Activated CD4-positive, alpha-beta T cell treated with anti-CD3 and anti-CD28 coated beads, Interleukin-2, Interleukin-6, amounts not matched to agents 100 ng/mL and 50 ng/mL, durations not matched to agents 16 hours and 8 hours (primary cell): ENCODE results near the gene NGFR.
A peak's percentile ranks its signal among the peaks of the same experiment; 100 is the strongest.
"Not testable (repeated sequence)": the region's sequence is repeated elsewhere in the genome, so short reads cannot be mapped to it uniquely, and the experiment has no call there.

Experiments used
- DNase-seq: peaks from one replicate; pipeline ENCODE4 v3.0.0-alpha.2; 2020

Gene NGFR

DNA sequence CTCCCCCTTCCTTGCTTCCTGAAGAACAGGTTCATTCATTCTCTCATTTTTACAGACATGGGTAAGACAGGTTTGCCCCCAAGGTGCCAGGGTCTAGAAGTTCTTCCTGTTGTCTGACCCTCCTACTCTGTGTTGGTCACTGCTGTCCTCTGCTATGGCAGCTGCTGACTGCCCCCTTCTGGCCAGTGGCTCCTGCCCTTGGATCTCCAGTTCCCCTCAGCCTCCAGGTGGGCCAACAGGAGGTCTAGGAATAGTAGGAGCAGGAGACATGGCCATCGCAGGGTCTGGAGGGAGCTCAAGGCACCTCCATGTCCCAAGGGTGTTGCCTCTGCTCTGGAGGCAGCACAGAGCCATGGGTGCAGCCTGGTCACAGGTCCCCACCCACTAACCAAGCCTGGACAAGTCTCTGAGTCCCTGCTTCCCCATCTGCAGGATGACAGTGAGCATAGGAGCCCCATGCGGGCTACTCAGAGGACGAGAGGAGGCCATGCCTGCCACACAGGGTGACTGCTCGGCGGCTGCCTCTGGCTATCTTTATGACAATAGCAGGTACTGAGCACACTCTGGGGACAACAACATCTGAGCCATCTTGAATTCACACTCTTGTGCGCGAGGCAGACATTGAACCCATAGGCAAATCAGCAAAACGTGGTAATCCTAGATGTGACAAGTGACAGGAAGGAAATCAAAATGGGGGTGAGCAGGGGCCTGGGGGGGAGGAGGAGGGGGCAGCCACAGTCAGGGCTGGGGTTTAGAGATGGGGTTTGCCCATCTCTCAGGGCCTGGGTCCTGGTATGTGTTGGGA is 53.6 kb downstream of the NGFR start:
- no peak for DNase-seq

DNA sequence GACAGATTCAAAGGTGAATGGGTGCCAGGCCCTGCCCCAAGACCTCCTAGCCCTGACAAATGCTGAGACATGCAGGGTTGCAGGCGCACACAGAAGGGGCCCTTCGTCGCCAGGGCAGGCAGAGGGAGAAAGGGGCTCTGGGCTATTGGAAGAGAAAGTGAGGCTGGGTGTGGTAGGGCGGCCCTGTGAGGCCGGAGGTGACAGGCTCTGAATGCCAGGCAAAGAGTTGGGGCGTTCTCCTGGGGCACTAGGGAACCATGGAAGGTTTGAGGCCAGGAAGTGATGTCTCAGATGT is 54.2 kb downstream of the NGFR start:
- DNase-seq: no peak

DNA sequence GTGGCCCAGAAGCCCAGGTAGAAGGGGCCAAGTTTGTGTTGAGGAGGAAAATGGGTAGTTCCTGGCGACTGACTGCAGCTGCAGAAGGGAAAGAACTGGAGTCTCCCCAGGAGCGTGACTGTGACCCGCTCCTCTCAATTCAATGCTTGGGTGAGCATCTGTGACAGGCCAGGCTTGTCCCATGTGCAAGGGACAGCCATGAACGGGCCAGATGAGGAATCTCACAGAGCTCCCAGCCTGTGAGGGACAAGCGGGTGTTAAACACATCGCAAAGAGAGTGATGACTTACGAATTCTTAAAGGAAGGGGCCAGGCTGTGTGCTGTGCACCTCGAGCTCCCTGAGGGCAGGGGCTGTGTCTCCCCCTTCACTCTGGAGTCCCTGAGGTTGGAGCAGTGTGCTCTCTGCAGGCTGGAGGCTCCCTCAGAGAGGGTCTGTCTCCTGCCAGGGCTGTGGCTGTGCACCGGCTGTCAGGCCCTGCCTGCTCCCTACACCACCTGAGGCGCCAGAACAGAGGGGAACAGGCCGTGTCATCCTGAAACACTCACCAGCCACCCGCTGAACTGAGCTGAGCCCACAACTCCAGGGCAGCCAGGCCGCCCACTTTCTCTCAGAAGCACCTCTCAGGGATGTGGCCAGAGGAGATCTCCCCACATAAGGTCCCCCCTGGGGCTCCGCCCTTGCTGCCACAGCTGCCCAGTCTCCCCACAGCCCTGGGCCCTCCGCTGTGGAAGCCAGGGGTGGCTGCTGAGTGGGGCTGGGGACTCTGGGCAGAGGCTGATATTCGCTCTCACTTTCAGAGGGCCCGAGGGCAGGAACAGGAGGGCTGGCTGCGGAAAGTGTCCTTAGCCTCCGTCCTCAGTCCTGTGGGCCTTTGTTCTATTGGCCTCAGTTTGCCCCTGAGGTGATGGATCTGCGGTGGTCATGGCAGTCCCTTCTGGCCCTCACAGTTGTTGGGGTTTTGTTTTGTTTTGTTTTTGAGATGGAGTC is 54.9 kb downstream of the NGFR start:
- DNase-seq: no peak

GRCh38 chr17:49550764-49551163 is 55.7 kb downstream of the NGFR start:
- not testable (repeated sequence) for DNase-seq

DNA sequence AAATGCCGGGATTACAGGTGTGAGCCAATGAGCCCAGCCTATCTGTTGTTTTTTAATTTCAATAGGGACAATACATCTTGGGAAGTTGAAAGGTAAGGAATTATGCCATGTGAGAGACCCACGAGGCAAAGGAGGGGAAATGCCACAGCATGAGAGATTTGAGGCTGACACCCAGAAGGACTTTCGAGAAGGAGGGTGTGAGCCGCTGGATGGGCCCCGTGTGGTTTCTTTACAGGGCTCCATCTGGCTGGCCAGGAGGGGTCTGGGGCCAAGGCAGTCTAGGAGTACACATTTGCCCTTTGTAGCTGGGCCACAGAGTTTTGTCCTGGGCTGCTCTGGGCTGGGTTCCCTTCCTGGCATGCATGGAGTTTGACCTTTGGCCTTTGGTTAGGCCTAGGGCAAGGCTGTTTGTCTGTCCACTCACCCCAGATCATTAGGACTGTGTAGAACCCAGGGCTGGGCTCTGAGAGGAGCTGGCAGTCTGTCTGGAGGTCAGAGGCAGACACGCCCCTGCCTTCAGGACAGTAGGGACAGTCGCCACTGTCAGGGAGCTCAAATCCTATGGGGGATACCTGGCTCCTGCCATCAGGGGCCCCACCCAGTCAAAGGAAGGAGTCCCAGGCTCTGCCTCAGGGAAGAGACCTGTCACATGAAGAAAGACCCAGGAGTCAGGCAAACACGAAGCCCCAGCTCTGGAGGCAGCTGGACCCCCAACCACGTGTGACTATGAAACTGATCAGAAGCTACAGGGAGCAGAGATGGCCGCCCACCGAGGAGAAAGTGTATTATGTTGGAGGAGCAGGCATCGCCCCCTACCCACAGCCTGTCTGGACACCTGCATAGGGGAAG is 56.4 kb downstream of the NGFR start:
- DNase-seq: no peak

GRCh38 chr17:49552070-49552751 is 57.1 kb downstream of the NGFR start:
- no peak for DNase-seq

- no peak for DNase-seq
Observed at GRCh38 chr17:49553676-49554335, 58.7 kb downstream of the NGFR start.

DNA sequence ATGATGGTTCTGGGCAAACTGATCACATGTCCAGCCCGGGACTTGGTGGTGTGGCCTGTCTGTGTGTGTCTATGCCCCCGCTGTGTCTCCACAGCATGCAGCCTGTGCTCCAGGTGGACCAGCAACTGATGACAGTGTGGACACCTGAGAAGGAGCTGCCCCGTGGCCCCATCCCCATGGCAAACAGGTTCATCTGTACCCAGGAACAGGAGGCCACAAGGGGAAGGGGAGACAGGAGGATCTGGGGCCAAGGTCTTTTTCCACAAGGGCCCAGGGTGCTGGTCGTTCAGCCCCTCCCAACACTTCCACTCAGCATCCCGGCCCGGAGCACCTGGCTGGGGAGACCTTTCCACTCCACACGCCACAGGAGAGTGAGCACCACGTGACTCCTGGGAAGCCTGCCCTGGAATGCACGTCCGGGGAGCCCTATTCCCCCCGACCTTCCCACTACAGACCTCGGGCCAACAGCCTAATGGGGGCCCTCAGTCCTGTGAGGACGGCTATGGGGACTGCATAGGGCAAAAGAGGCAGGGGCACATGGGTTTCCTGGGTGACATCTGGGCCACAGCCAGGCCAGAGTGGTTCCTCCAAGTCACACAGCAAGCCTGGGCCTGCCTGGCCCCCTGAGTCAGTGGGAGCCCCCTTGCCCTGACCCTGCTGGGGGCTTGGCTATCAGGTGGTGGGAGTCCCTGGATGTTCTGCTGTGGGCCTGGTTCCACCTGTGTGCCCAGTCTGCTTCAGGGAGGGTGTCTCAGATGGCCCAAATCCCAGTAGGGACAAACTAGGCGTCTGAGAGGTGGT is 59.8 kb downstream of the NGFR start:
- DNase-seq: no peak

DNA sequence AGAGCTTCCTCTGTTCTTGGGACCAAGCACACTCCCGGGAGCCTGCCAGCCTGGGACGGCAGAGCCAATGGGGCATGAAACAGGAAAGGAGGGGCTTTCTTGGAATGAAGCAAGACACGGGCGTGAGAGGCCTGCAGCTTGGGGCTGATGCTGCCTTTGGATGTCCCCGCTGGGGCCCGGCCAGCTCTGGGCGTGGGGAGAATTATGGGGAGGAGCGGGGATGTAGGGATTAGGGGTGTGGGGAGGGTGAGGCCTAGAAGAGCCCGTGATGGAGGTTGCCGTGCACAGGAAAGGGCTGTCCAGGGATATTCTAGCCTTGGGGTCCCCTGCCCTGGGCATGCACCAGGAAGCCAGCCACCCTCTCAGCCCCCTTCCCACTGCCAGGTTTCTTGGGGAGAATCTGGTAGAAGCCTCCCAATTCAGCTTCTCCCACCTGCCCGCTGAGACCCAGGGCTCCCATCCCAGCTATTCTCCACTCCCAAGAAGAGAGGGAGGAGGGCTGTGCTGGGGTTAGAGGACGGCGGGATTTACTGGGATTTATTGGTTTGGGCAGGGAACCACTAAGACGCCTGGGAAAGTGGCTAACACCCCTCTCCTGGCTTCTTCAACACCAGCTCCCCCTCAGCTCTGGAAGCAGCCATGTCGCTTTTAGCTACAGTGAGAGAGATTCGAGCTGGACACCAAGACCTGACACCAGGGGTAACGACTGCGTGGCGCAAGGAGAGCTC is 60.6 kb downstream of the NGFR start:
- no peak for DNase-seq

DNA sequence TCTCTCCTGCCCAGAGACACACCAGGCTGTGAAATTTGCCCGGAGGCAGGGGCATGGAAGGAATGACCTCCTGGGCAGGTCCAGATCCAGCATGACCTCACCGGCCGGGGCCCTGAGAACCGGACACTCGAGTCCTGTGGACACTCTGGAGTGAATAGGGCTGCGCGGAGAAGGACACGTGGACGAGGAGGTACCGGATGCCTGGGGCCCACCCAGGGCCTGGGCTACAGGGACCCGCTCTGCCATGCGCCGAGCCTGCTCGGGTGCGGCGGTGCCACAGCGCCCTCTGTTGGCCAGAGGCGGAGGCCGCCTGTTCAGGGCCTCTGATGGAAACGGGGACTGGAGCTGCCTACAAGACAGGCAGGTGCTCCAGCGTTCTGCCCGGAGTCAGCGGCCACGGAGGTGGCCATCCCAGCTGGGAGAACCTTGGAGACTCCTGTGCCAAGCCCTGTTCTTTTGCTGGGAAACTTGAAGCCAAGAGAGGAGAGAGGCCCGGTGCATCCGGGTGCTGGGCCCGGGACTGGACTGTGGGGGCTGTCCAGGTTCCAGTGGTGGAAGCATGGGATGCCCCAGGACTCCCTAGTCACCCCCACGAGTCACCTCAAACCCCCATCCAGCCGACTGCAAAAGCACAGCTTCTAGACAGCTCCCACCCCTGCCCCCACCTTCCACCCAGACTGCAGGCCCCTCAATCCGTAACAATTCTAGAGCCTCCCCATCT is 61.3 kb downstream of the NGFR start:
- DNase-seq: peak; percentile 89

DNA sequence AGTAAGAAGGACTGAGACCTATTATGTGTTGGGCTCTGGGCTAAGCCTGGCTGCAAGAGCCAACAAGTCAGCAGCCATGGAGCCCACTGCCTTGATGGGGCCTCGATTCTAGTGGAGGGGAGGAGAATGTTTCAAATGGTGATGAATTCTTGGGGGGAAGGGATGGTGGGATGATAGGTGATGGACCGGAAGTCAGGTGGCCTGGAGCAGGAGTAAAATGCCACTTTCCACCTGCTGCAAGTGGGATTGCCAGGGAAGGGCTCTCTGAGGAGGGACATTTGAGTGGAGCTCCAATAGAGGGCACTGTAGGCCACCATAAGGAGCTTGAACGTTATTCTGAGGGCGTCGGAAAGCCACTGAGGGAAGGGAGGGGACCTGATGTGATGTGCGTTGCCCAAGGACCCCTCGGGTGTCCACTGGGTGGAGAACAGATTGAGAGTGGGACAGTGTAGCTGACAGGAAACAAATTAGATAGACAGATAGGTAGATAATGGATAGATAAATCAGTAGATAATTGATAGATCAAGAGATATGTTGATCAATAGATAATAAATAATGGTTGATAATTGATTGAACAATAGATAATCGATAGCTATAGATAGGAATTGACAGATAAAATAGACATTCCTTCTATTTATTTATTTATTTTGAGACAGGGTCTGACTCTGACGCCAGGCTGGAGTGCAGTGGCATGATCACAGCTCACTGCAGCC is 62.4 kb downstream of the NGFR start:
- peak; percentile 63 for DNase-seq
